RWPE2 (cell line): Measurements from ENCODE around the gene MAP4K4.

Source experiments
- ATAC-seq: fragments of 200-7000 bp; cut with Tn5 transposase; 3 replicates; pipeline ENCODE4 v1.9.1; 2021; ENCODE audit warnings: low read depth
- DNase-seq: peaks from one replicate; pipeline ENCODE4 v3.0.0-alpha.2; 2020; ENCODE audit warnings: low spot score
- H3K27ac ChIP-seq: fragments of 450-650 bp; 2 replicates; pipeline ENCODE4 v1.5.1; 2017; ENCODE audit warnings: mild to moderate bottlenecking; ENCODE audit not compliant: poor library complexity, severe bottlenecking
- H3K27me3 ChIP-seq: fragments of 250-450 bp; sonication (Bioruptor Pico); 2 replicates; pipeline ENCODE4 v1.5.1; 2021; ENCODE audit warnings: mild to moderate bottlenecking, moderate library complexity; ENCODE audit not compliant: insufficient read depth, poor library complexity, severe bottlenecking
- H3K36me3 ChIP-seq: fragments of 250-450 bp; sonication (Bioruptor Pico); 2 replicates; pipeline ENCODE4 v1.5.1; 2020; ENCODE audit warnings: low read depth, mild to moderate bottlenecking, moderate library complexity
- H3K4me1 ChIP-seq: fragments of 250-450 bp; sonication (Bioruptor Pico); 2 replicates; pipeline ENCODE4 v1.5.1; 2021; ENCODE audit warnings: mild to moderate bottlenecking, moderate library complexity; ENCODE audit not compliant: insufficient read depth, poor library complexity, severe bottlenecking
- H3K4me3 ChIP-seq: fragments of 250-450 bp; sonication (Bioruptor Pico); 2 replicates; pipeline ENCODE4 v1.5.1; 2021; ENCODE audit warnings: mild to moderate bottlenecking, moderate library complexity; ENCODE audit not compliant: severe bottlenecking
- H3K9me3 ChIP-seq: fragments of 250-450 bp; sonication (Bioruptor Pico); 2 replicates; pipeline ENCODE4 v1.5.1; 2021; ENCODE audit warnings: mild to moderate bottlenecking, moderate library complexity; ENCODE audit not compliant: severe bottlenecking
- CTCF ChIP-seq: fragments of 450-650 bp; IDR thresholded peaks from one replicate; pipeline ENCODE4 v1.5.1; 2017; ENCODE audit warnings: mild to moderate bottlenecking, moderate library complexity; ENCODE audit not compliant: poor library complexity, severe bottlenecking

MAP4K4 gene

GRCh38 chr2:101860782-101861181, 163.3 kb downstream of the MAP4K4 start:
- no peak overlapping the region for H3K4me3 ChIP-seq
- H3K9me3 ChIP-seq, result no peaks in the 10 kb centered on the region
- TF ChIP-seq CTCF, result no peak
- ATAC-seq (no peak), DNase-seq (no peak)
- no peak overlapping the region for H3K27ac ChIP-seq
- peaks cover 88% of the 10 kb centered on the region for H3K36me3 ChIP-seq
- H3K4me1 ChIP-seq, result peaks cover 23% of the 10 kb centered on the region
- no peaks in the 10 kb centered on the region for H3K27me3 ChIP-seq

- peaks cover 21% of the 10 kb centered on the region for H3K4me1 ChIP-seq
- DNase-seq, result no peak
- no peaks in the 10 kb centered on the region for H3K27me3 ChIP-seq
- no peak overlapping the region for H3K4me3 ChIP-seq
- H3K9me3 ChIP-seq, result no peaks in the 10 kb centered on the region
- no peak overlapping the region for H3K27ac ChIP-seq
- no peak for TF ChIP-seq CTCF
- ATAC-seq, result no peak
- H3K36me3 ChIP-seq, result peaks cover 88% of the 10 kb centered on the region
Measured at GRCh38 chr2:101861382-101861781, 163.9 kb downstream of the MAP4K4 start.

GRCh38 chr2:101863534-101863933, 166.0 kb downstream of the MAP4K4 start:
- no peak for DNase-seq
- Histone ChIP-seq H3K27me3 (no peaks in the 10 kb centered on the region), H3K4me1 (peaks cover 2% of the 10 kb centered on the region), H3K9me3 (no peaks in the 10 kb centered on the region), H3K27ac (no peak overlapping the region), H3K36me3 (peaks cover 95% of the 10 kb centered on the region), H3K4me3 (no peak overlapping the region)
- ATAC-seq, result no peak
- TF ChIP-seq CTCF, result no peak

GRCh38 chr2:101864426-101864825, 166.9 kb downstream of the MAP4K4 start:
- no peak overlapping the region for H3K4me3 ChIP-seq
- no peak for TF ChIP-seq CTCF
- DNase-seq (no peak), ATAC-seq (no peak)
- H3K27me3 ChIP-seq, result no peaks in the 10 kb centered on the region
- H3K4me1 ChIP-seq, result no peaks in the 10 kb centered on the region
- no peaks in the 10 kb centered on the region for H3K9me3 ChIP-seq
- peaks cover 95% of the 10 kb centered on the region for H3K36me3 ChIP-seq
- H3K27ac ChIP-seq, result no peak overlapping the region

- H3K27me3 ChIP-seq, result no peaks in the 10 kb centered on the region
- no peak overlapping the region for H3K4me3 ChIP-seq
- H3K36me3 ChIP-seq, result peaks cover 100% of the 10 kb centered on the region
- H3K27ac ChIP-seq, result no peak overlapping the region
- no peaks in the 10 kb centered on the region for H3K4me1 ChIP-seq
- DNase-seq, result no peak
- no peak for TF ChIP-seq CTCF
- no peaks in the 10 kb centered on the region for H3K9me3 ChIP-seq
- ATAC-seq, result no peak
Measured at GRCh38 chr2:101868525-101868924, 171.0 kb downstream of the MAP4K4 start.
